Measurements from ENCODE around the gene OGDH. TPM values are rescaled to one million over a fixed set of nuclear protein-coding genes. Genes with fewer than 3 reads are reported as not detected.
"Not testable (repeated sequence)": the region's sequence is repeated elsewhere in the genome, so short reads cannot be mapped to it uniquely, and the experiment has no call there.

Gene OGDH
- total RNA-seq, 1 donor from 2014 or later: 157 TPM

- intact Hi-C loops (cut with DNase I): no loop called here
- no peaks in the 10 kb centered on the region for H3K27me3 ChIP-seq
- no peaks in the 10 kb centered on the region for H3K36me3 ChIP-seq
- DNase-seq: no peak
- ATAC-seq: peak; percentile 62
- H3K27ac ChIP-seq: no peak overlapping the region
- peaks cover 6% of the 10 kb centered on the region for H3K4me1 ChIP-seq
- no peak for TF ChIP-seq CTCF (IDR thresholded peaks at IDR 0.05)
- H3K9me3 ChIP-seq: no peaks in the 10 kb centered on the region
- no peak overlapping the region for H3K4me3 ChIP-seq
Observed at GRCh38 chr7:44729949-44730590, 123.6 kb downstream of the OGDH start.

- intact Hi-C loops (cut with DNase I); ATAC-seq: not testable (repeated sequence)
Observed at GRCh38 chr7:44732971-44733370, 126.5 kb downstream of the OGDH start.

GRCh38 chr7:44733708-44734481, 127.5 kb downstream of the OGDH start:
- Histone ChIP-seq H3K27me3 (no peaks in the 10 kb centered on the region), H3K4me3 (no peak overlapping the region), H3K36me3 (no peaks in the 10 kb centered on the region), H3K27ac (no peak overlapping the region), H3K9me3 (no peaks in the 10 kb centered on the region), H3K4me1 (no peaks in the 10 kb centered on the region)
- DNase-seq: no peak
- ATAC-seq: no peak
- no peak for TF ChIP-seq CTCF (IDR thresholded peaks at IDR 0.05)
- intact Hi-C loops (cut with DNase I): no loop called here

More at GRCh38 chr7:44732971-44733370, 126.5 kb downstream of the OGDH start:
- H3K36me3 ChIP-seq, H3K4me3 ChIP-seq, H3K4me1 ChIP-seq, H3K9me3 ChIP-seq, H3K27ac ChIP-seq, H3K27me3 ChIP-seq, DNase-seq: not testable (repeated sequence)

- no peaks in the 10 kb centered on the region for H3K36me3 ChIP-seq
- H3K4me1 ChIP-seq: no peaks in the 10 kb centered on the region
- H3K9me3 ChIP-seq: no peaks in the 10 kb centered on the region
- ATAC-seq (no peak), DNase-seq (no peak)
- no peaks in the 10 kb centered on the region for H3K27me3 ChIP-seq
- no peak for TF ChIP-seq CTCF (IDR thresholded peaks at IDR 0.05)
- H3K27ac ChIP-seq: no peak overlapping the region
- intact Hi-C loops (cut with DNase I): no loop called here
- H3K4me3 ChIP-seq: no peak overlapping the region
Observed at GRCh38 chr7:44735403-44736165, 129.2 kb downstream of the OGDH start.

- H3K4me3 ChIP-seq: no peak overlapping the region
- DNase-seq (no peak), ATAC-seq (no peak)
- no peaks in the 10 kb centered on the region for H3K27me3 ChIP-seq
- H3K4me1 ChIP-seq: no peaks in the 10 kb centered on the region
- intact Hi-C loops (cut with DNase I): no loop called here
- TF ChIP-seq CTCF (IDR thresholded peaks at IDR 0.05): no peak
- no peaks in the 10 kb centered on the region for H3K36me3 ChIP-seq
- no peaks in the 10 kb centered on the region for H3K9me3 ChIP-seq
- no peak overlapping the region for H3K27ac ChIP-seq
Observed at GRCh38 chr7:44736896-44737295, 130.5 kb downstream of the OGDH start.

All from upper lobe of right lung (tissue), 1 donor.